Immature natural killer cell (primary cell): ENCODE data around the gene PHF23. TPM values are rescaled to one million over a fixed set of nuclear protein-coding genes. Genes with fewer than 3 reads are reported as not detected.
A peak's percentile ranks its signal among the peaks of the same experiment; 100 is the strongest.

Source experiments
- DNase-seq, 3 donors: peaks; one replicate each; pipeline ENCODE4 v3.0.0; 2022; ENCODE audit warnings: mixed read lengths in 1 of 3
- H3K27ac Mint-ChIP-seq, 6 donors: one replicate each; pipeline ENCODE4 v1.8.0; 2020; ENCODE audit warnings: mixed read lengths in 6 of 6, mild to moderate bottlenecking in 5 of 6, inconsistent platforms in 4 of 6, moderate library complexity in 3 of 6
- H3K27me3 Mint-ChIP-seq, 3 donors: one replicate each; pipeline ENCODE4 v1.8.0; 2020 to 2021; ENCODE audit warnings: low read depth in 3 of 3, mild to moderate bottlenecking in 3 of 3, mixed read lengths in 3 of 3, moderate library complexity in 3 of 3, inconsistent platforms in 1 of 3
- H3K36me3 Mint-ChIP-seq, 3 donors: one replicate each; pipeline ENCODE4 v1.8.0; 2020; ENCODE audit warnings: mixed read lengths in 3 of 3, inconsistent platforms in 2 of 3, mild to moderate bottlenecking in 2 of 3
- H3K4me1 Mint-ChIP-seq, 2 donors: one replicate each; pipeline ENCODE4 v1.8.0; 2020; ENCODE audit warnings: inconsistent platforms in 2 of 2, mild to moderate bottlenecking in 2 of 2, mixed read lengths in 2 of 2, moderate library complexity in 1 of 2
- H3K4me3 Mint-ChIP-seq, 5 donors: one replicate each; pipeline ENCODE4 v1.8.0; 2020; ENCODE audit warnings: mild to moderate bottlenecking in 5 of 5, mixed read lengths in 5 of 5, inconsistent platforms in 3 of 5, moderate library complexity in 3 of 5
- H3K9me3 Mint-ChIP-seq, 6 donors: one replicate each; pipeline ENCODE4 v1.8.0; 2020; ENCODE audit warnings: mild to moderate bottlenecking in 6 of 6, mixed read lengths in 6 of 6, inconsistent platforms in 4 of 6, moderate library complexity in 3 of 6
- polyA plus RNA-seq, 3 donors: library from polyadenylated mRNA; unstranded; fragments of 300-500 nt; fragmentation: Illumina TruSeq; gene quantifications; one replicate each; pipeline ENCODE4 v1.2.3, GENCODE V29; 2021

PHF23 gene
- polyA plus RNA-seq, 3 donors from 2014 or later = 11.9 to 41.4 (median 17.7) TPM

- H3K27ac Mint-ChIP-seq = no peak overlapping the region
- no peak for DNase-seq
- H3K27me3 Mint-ChIP-seq = peaks cover 4 to 6% (median 5%) of the 10 kb centered on the region in 3 donors
- peaks cover 20 to 21% of the 10 kb centered on the region in 2 donors for H3K4me1 Mint-ChIP-seq
- H3K9me3 Mint-ChIP-seq = no peaks in the 10 kb centered on the region
- peaks cover 8 to 18% (median 9%) of the 10 kb centered on the region in 3 donors for H3K36me3 Mint-ChIP-seq
- H3K4me3 Mint-ChIP-seq = no peak overlapping the region
Observed at GRCh38 chr17:7228920-7229319, 10.3 kb downstream of the PHF23 start.

- no peak for DNase-seq
- no peaks in the 10 kb centered on the region for H3K9me3 Mint-ChIP-seq
- H3K27me3 Mint-ChIP-seq = peaks cover 0 to 5% (median 2%) of the 10 kb centered on the region in 3 donors
- no peak overlapping the region for H3K4me3 Mint-ChIP-seq
- peaks cover 3 to 5% of the 10 kb centered on the region in 2 donors for H3K4me1 Mint-ChIP-seq
- peak overlapping the region in 1 of 6 donors; percentile 23 for H3K27ac Mint-ChIP-seq
- H3K36me3 Mint-ChIP-seq = peaks cover 11 to 21% (median 12%) of the 10 kb centered on the region in 3 donors
Observed at GRCh38 chr17:7226721-7227710, 12.2 kb downstream of the PHF23 start.

- Mint-ChIP-seq H3K4me3 (no peak overlapping the region), H3K27ac (no peak overlapping the region), H3K9me3 (no peaks in the 10 kb centered on the region), H3K27me3 (peaks cover 0 to 3% (median under 1%) of the 10 kb centered on the region in 3 donors), H3K36me3 (peaks cover 9 to 19% (median 10%) of the 10 kb centered on the region in 3 donors), H3K4me1 (peaks cover 8 to 10% of the 10 kb centered on the region in 2 donors)
- no peak for DNase-seq
Observed at GRCh38 chr17:7225711-7226331, 13.4 kb downstream of the PHF23 start.

GRCh38 chr17:7224661-7225111 is 14.6 kb downstream of the PHF23 start:
- DNase-seq = no peak
- Mint-ChIP-seq H3K27ac (no peak overlapping the region), H3K9me3 (no peaks in the 10 kb centered on the region), H3K4me1 (peaks cover 17 to 19% of the 10 kb centered on the region in 2 donors), H3K4me3 (no peak overlapping the region), H3K27me3 (peaks cover 0 to 3% (median 0%) of the 10 kb centered on the region in 3 donors), H3K36me3 (peaks cover 7 to 14% (median 10%) of the 10 kb centered on the region in 3 donors)

- Mint-ChIP-seq H3K27me3 (peaks cover 0 to 3% (median 2%) of the 10 kb centered on the region in 3 donors), H3K4me1 (peaks cover 22 to 25% of the 10 kb centered on the region in 2 donors), H3K27ac (peak overlapping the region in 1 of 6 donors; percentile 59), H3K9me3 (no peaks in the 10 kb centered on the region), H3K4me3 (no peak overlapping the region), H3K36me3 (peaks cover 7 to 14% (median 10%) of the 10 kb centered on the region in 3 donors)
- no peak for DNase-seq
Observed at GRCh38 chr17:7224110-7224509, 15.1 kb downstream of the PHF23 start.

- Mint-ChIP-seq H3K36me3 (peaks cover 7 to 14% (median 10%) of the 10 kb centered on the region in 3 donors), H3K9me3 (no peaks in the 10 kb centered on the region), H3K27ac (no peak overlapping the region), H3K4me1 (peaks cover 27 to 28% of the 10 kb centered on the region in 2 donors), H3K27me3 (peaks cover 0 to 3% (median 2%) of the 10 kb centered on the region in 3 donors), H3K4me3 (no peak overlapping the region)
- no peak for DNase-seq
Observed at GRCh38 chr17:7223375-7223774, 15.9 kb downstream of the PHF23 start.

GRCh38 chr17:7222972-7223292 is 16.3 kb downstream of the PHF23 start:
- H3K27me3 Mint-ChIP-seq = peaks cover 0 to 3% (median 2%) of the 10 kb centered on the region in 3 donors
- no peaks in the 10 kb centered on the region for H3K9me3 Mint-ChIP-seq
- no peak overlapping the region for H3K27ac Mint-ChIP-seq
- peaks cover 4 to 10% (median 6%) of the 10 kb centered on the region in 3 donors for H3K36me3 Mint-ChIP-seq
- no peak for DNase-seq
- H3K4me1 Mint-ChIP-seq = peaks cover 27 to 28% of the 10 kb centered on the region in 2 donors
- no peak overlapping the region for H3K4me3 Mint-ChIP-seq

- DNase-seq = no peak
- Mint-ChIP-seq H3K9me3 (no peaks in the 10 kb centered on the region), H3K4me3 (peak overlapping the region in 2 of 5 donors; percentile 24 to 33), H3K27me3 (peaks cover 0 to 3% (median 3%) of the 10 kb centered on the region in 3 donors), H3K4me1 (peaks cover 28% of the 10 kb centered on the region in 2 donors), H3K27ac (peak overlapping the region in 2 of 6 donors; percentile 34 to 90), H3K36me3 (peaks cover 4 to 8% (median 5%) of the 10 kb centered on the region in 3 donors)
Observed at GRCh38 chr17:7222093-7222971, 16.9 kb downstream of the PHF23 start.

GRCh38 chr17:7221278-7222092 is 17.8 kb downstream of the PHF23 start:
- peaks cover 0 to 5% (median 3%) of the 10 kb centered on the region in 3 donors for H3K27me3 Mint-ChIP-seq
- peak overlapping the region; percentile 83 to 95 (median 90) for H3K27ac Mint-ChIP-seq
- no peak for DNase-seq
- peaks cover 32% of the 10 kb centered on the region in 2 donors for H3K4me1 Mint-ChIP-seq
- no peaks in the 10 kb centered on the region for H3K9me3 Mint-ChIP-seq
- H3K36me3 Mint-ChIP-seq = peaks cover 4 to 8% (median 5%) of the 10 kb centered on the region in 3 donors
- peak overlapping the region; percentile 60 to 93 (median 90) for H3K4me3 Mint-ChIP-seq

GRCh38 chr17:7220593-7221277 is 18.5 kb downstream of the PHF23 start:
- H3K9me3 Mint-ChIP-seq = no peaks in the 10 kb centered on the region
- H3K27me3 Mint-ChIP-seq = peaks cover 0 to 7% (median 0%) of the 10 kb centered on the region in 3 donors
- H3K4me1 Mint-ChIP-seq = peaks cover 34 to 38% of the 10 kb centered on the region in 2 donors
- H3K4me3 Mint-ChIP-seq = peak overlapping the region; percentile 89 to 97 (median 91)
- DNase-seq = peak; percentile 35 to 47 (median 46)
- peaks cover 4 to 8% (median 5%) of the 10 kb centered on the region in 3 donors for H3K36me3 Mint-ChIP-seq
- H3K27ac Mint-ChIP-seq = peak overlapping the region; percentile 89 to 95 (median 90)

GRCh38 chr17:7219812-7220592 is 19.3 kb downstream of the PHF23 start, which contains the start of the genes ACADVL and DLG4:
Gene ACADVL (plus strand): TSS chr17:7219938. CDS start chr17:7219985, 47 bp downstream.
Gene DLG4 (minus strand): TSS chr17:7219836.
- peak within 1 kb of the TSS; percentile 89 to 97 (median 91) for H3K4me3 Mint-ChIP-seq
- H3K27me3 Mint-ChIP-seq = peaks cover 0 to 7% (median 0%) of the 10 kb centered on the region in 3 donors
- peak within 1 kb of the TSS; percentile 90 to 99 (median 98) for H3K27ac Mint-ChIP-seq
- H3K9me3 Mint-ChIP-seq = no peaks in the 10 kb centered on the region
- H3K4me1 Mint-ChIP-seq = peaks cover 38 to 41% of the 10 kb centered on the region in 2 donors
- DNase-seq = peak; percentile 73 to 76 (median 74)
- H3K36me3 Mint-ChIP-seq = peaks cover 4 to 8% (median 5%) of the 10 kb centered on the region in 3 donors
